Left kidney (tissue), 2 donors: ENCODE data around the gene SCUBE2. TPM values are rescaled to one million over a fixed set of nuclear protein-coding genes. Genes with fewer than 3 reads are reported as not detected.
"Not testable (repeated sequence)": the region's sequence is repeated elsewhere in the genome, so short reads cannot be mapped to it uniquely, and the experiment has no call there.

Source experiments
- DNase-seq: peaks from one replicate; pipeline ENCODE4 v3.0.0-alpha.2; 2013
- polyA plus RNA-seq: library from polyadenylated mRNA; unstranded; fragments of 120-200 nt; gene quantifications from one replicate; pipeline ENCODE4 v1.2.1, GENCODE V29; 2013; ENCODE audit not compliant: insufficient read length

SCUBE2 gene
- polyA plus RNA-seq, 1 donor: 6.8 TPM

DNA sequence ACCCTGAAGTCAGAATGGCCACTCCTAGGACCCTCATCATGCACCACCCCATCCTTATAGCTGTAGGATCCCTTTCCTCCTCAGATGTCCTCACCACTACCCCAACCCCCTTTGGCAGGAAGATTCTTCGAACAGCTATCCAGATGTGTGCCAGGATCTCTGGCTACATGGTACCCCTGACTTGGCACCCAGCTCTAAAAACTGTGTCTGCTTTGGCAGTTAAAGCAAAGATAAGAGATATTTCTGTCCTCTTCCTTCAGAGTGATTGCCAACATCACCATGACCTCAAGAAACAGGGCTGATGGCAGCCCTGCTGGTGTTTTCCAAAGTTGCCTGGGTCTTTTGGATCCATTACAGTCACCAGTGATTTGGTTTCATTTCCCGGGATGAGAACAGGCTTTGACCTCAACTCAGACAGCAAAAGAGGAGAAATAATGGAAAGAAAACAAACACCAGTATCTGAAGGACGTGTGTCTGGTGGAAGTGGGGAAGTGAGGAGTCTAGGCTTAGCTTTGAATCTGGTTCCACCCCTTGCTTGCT is 83.3 kb downstream of the SCUBE2 start:
- DNase-seq: no peak

DNA sequence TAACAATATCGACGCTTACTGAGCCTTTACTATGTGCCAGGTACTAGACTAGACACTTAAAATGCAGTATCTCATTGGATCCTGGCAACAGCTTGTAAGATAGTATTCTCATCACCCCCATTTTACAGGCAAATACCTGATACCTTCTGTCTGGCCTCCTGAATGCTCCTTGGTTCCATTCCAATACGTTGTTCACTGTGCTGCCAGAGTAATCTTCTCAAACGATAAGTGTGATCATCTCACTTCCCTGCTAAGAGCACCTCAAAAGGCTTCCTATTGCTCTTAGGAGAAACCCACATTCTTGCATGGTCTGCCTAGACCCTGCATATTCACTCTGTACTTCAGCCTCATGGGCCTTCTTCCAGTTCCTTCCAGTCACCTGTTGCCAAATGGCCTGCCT is 86.3 kb downstream of the SCUBE2 start:
- DNase-seq: no peak

DNA sequence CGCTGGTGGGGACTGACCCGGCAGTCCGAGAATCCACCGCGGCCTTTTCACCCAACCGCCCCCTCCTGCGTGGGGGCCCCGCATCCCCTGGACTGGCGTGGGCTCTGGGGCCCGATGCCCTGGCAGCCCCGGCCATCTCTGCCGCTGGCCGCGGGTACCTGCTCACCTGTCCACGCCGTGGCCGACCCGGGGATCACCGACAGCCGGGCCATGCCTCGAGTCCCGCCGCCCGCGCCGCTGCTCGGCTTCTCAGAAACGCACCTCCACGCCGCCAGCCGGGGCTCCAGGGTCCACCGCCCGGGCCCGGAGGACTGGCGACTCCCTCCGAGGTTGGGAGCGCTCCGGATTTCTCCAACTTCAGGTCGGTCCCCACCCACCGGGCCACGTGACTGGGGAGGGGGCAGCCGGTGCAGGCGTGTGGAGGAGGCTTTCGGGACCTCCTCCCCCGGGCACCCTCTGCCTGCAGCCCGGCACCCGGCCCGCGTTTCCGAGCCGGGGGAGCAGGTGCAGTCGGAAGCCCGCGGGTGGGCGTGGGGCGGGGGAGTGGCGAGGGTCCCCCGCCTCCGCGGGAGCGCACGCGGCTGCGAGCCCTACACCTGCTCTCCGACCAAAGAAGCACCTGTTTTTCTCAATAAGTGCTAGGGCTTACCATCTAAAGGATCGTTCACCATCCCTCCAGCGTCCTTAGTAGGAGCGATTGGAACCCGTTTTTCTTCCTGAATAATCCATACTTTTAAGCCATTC is 87.0 kb downstream of the SCUBE2 start:
- DNase-seq: peak; percentile 35

DNA sequence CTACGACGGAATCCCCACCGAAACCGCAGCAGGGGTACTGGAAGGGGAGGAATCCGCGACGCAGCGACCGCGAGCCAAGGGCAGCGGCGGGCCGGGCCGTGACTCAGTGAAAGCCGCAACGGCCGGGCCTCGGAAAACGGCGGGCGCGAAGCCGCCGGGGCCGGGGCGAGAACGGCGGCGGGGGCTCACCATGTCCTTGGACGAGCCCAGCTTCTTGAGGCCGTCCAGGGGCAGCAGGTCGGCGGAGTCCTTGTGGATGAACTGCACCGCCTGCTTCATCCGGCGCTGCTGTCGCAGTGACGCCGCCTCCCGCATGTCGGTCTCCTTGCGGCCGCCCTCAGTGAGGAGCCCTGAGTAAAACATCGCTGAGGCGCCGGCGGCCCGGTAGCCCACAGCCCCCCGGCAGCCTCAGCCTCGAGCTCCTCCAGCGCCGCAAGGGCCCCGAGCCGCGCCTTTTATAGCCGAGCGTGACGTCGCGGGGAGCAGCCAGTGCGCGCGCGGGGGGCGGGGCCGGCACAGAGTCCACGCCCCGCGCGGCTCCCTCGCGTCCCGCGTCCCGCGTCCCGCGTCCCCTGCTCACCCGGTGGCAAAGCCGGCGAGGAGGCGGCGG is 87.7 kb downstream of the SCUBE2 start, which contains the start of gene NRIP3:
Gene NRIP3 (minus strand): TSS at position 429 of the 610 bp plus-strand sequence. CDS start 66 bp downstream, at position 363.
- DNase-seq: peak; percentile 62

DNA sequence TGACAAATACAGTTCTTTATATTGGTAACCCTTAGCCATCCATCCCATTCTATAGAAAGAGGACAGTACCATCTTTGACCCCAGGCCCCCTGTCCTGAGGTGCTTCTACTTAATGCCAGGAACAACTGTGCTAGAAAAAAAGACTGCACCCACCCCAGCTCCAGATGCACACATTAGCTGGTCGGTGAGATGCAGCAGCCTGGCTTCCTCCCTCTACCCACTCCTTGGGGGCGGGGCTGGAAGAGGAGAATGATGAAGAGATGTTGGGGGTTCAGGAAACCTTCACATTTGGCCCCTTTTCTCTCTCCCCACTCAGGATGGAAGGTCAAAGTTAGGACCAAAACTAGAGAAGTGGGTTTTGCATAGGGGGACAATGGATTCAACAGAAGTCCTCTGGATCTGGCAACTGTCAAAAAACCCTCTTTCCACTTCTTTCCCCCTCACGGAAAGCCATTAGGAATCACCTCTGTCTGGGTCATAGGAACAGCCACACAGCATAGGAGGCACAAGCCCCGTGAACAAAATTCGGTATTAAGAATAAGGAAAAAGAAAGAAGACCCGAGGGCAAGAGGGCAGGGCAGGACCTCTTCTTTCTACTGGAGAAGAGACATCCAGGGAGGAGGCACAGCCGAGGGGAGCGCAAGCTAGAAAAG is 88.4 kb downstream of the SCUBE2 start:
- DNase-seq: no peak

DNA sequence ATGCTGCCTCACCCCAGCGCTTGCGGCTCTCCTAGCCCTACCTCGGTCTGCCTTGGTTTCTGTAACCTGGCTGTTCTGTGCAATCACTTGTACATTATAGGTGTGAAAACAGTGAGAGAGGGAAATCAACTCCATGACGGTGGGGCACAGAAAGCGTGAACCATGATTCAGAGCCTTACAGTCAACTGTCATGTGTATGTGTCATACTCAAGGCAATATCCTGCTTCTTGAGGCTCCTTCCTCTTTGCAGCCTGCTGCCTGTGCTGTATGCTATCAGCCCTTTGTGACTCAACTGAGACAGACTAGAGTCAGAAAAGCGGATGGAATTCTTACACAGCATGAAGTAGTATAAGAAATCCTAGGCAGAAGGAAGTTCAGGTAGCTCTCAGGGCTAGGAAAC is 89.7 kb downstream of the SCUBE2 start:
- DNase-seq: no peak

DNA sequence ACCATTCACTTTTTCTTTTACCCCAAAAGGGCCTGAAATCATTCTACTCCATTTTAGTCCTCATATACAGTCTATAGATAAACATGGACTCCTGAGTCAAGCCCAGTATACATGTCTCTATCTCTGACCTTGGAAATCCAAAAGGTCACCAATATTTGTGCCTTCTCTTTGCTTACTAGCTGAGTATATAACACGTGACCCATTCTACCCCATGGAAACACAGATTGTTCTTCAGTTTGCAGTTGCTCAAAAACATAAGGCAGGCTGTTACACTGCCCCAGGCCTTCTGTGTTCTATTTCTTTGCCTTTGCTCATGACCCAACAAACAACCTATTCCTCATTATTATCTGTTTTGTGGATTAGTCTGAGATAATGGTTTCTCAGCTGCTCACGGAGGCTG is 93.4 kb downstream of the SCUBE2 start:
- no peak for DNase-seq

DNA sequence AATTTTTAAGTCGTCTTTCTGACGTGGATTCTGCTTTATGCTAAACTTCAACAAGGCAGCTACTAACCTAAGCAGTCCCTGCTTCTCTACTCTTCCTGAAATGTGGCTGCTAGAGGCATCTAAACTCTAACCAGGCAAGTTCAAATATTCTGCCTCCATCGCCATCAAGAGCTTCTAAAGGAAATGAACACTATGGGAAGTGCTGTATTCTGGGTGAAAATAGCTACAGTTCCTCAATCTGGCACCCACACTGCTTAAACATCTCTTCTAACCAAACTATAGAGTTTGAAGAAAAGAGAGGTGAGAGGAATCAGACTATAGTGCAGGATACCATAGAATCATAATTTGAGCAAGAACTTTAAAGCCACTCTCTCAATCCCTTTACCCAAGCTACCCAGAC is 93.9 kb downstream of the SCUBE2 start:
- DNase-seq: no peak

DNA sequence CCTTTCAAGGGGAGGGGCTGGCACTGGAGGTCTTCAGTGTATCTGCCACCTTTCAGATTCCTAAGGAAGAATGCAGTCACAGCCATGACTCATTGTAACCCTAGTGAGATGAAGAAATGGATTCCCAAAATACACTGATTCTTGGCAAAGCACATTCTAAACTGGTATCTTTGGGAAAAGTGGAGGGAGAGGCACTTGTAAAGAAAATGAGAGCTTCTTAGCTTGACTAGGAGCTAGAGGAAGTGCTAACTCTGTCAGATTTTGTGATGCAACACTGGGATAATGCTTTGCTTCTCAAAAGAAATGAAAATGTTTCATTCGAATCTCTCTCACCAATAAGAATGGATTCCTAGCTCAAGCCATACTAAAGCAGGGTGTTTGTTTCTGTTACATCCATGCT is 101.9 kb downstream of the SCUBE2 start:
- DNase-seq: no peak

DNA sequence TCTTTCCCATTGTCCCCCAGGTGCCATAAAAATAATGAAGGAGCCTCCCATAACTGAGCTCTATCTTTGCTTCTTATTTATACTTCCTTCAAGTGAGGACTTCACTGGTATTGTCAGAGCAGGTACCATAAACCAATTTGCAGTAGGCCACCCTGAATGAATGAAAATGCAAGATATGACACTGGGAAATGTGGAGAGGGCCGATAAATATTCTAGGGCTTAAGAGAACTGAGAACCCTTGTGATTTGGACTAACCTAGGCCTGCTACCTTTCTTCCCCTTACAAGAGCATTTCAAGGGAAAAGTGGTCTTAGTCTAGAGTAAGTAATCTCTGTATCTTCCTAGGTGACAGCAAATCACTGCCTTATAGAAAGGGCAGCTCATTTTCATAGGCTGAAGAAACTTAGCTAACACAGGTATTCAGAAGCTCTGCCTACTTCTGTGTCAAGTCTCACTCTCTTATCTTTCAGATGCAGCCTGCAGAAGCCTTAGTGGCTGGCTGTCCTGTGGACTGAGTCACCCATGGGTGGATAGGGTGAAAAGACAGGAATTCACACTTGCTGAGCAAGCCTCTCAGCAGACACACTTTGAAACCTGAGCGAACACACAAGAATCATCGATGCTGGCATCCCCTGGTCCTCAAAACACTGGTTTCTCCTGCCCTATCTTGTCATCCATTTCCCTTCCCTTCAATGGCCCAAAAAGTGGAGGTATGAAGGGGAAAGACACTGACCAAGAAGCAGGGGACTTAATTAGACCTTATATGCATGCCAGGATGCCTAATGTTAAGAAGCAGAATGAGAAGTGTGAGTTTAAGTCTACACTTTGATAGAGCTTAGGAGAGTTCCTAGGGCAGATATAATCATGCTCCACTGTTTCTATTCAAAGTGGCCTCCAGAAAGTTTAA is 102.8 kb downstream of the SCUBE2 start:
- DNase-seq: no peak

DNA sequence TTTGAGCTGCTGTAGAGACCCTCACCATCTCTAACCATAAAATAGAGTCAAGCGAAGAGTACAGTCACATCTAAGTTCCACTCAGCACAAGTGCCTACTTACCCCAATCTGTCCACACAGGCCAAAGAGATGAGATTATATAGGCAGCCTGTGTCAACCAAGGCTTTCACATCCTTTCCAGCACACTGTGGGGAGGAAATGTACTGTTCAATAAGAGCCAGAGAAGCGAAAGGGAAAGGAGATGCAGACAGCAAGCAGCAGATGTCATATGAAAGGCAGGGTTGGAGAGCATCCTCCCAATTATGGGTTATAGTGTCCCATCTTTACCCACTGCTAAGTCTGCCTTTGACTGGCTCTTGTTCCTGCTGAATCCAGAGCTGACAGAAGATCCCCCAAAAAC is 104.0 kb downstream of the SCUBE2 start:
- DNase-seq: no peak

DNA sequence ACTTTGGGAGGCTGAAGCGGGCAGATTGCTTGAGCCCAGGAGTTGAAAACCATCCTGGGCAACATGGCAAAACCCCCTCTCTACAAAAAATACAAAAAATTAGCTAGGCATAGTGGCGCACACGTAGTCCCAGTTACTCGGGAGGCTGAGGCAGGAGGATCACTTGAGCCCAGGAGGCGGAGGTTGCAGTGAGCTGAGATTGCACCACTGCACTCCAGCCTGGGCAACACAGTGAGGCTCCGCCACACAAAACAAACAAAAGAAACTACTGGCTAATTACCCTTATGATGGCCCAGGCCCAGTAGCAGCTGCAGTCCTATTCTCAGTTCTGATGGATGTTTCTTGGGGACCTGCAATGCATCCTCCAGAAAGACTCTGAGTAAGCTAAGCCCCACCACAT is 104.6 kb downstream of the SCUBE2 start:
- not testable (repeated sequence) for DNase-seq

DNA sequence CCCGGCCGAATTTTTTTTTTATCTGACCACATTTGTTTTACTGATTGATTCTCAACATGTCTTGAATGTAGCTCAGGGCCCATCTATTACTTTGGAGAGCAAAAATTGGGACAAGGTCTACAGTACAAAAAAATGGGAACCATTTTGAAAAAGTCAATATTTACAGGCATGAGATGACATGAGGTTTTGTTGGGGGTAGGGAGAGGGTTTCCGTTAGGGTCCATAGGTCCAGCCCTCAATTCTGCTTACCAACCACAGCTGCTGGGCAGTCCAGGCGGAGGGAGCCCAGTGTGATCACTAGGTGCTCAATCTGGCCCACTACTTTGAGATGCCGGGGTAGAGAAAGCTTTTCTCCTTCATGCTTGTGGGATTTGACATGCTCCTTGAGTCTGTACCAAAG is 105.9 kb downstream of the SCUBE2 start:
- DNase-seq: no peak

DNA sequence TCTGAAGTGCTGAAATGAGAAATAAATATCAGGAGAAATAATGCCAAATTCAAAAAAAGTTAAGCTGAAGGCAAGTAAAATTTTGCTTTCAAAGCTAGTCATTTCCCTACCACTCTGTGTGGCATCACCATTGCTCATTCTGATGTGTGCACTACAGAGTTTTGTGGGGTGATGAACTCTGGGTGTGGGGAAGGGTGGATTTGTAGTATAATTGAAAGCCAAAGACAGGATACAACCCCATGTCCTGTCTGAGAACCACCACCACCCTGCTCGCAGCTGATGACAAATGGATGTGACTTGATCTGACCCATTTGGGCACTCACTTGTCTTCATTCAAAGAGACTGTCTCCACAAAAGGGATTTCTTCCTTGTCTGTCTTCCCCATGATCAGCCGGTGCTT is 107.8 kb downstream of the SCUBE2 start:
- DNase-seq: no peak

DNA sequence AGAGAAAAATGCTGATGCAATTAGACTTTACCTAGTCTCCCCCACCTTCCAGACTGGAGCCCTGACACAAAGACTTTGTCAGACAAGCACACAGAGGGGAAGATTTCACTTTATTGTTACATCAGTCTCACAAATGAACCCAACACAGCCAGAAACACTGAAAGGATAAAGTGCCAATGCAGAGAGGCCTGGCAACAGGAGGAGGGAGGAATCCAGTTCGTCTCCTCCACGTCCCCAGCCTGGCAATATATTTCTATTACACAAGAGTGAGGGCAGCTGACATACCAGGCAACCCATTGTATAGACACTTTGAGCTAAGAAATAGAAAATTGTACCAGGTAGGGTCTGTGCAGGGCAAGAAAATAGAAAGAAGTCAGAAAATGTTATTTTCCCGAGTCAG is 110.9 kb downstream of the SCUBE2 start:
- DNase-seq: no peak

DNA sequence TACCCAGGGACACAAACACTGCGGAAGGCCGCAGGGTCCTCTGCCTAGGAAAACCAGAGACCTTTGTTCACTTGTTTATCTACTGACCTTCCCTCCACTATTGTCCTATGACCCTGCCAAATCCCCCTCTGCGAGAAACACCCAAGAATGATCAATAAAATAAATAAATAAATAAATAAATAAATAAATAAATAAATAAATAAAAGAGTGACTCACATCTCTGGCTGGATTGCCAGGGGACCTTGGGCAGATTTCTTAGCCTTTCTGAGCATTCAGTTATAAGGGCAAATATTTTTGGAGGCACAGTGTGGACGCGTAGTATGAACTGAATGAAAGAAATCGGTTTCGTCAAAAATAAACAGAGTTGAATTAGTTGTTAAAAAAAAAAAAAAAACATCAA is 112.0 kb downstream of the SCUBE2 start:
- DNase-seq: not testable (repeated sequence)

DNA sequence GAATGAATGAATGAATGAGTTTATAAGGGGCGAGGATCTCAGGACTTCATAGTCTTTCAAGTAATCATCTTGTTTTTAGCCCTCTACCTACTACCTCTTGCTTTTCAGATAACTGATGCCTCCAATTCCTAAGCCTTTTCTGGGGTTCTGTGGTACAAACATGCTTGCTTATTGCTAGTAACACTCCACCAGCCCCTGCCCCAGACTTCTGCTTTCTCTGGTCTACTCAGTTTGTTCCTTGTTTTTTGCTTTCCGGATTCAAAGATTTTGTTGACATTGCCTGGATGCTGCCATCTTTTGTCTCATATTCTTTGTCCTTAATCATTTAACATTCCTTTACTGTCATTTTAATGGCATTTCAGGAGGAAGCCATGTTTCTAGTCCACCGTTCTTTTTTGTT is 118.3 kb downstream of the SCUBE2 start:
- DNase-seq: no peak

DNA sequence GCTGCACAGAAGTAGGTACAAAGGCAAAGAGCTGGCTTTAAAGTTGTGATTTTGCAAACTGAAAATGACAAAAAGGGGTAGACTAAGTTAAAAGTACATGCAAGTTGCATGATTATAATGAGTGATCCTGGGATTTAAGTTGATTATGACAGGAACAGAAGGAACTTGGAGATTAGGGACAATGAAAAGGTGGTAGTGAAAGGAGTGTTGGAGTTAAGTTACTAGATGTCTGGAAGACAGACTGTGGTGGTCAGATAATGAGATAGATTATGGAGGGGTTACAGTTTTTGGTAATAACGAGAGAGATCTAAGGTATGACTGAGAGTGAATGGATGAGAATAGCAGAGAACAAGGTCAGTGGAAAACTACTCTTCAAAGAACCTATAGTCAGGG is 119.5 kb downstream of the SCUBE2 start:
- no peak for DNase-seq

DNA sequence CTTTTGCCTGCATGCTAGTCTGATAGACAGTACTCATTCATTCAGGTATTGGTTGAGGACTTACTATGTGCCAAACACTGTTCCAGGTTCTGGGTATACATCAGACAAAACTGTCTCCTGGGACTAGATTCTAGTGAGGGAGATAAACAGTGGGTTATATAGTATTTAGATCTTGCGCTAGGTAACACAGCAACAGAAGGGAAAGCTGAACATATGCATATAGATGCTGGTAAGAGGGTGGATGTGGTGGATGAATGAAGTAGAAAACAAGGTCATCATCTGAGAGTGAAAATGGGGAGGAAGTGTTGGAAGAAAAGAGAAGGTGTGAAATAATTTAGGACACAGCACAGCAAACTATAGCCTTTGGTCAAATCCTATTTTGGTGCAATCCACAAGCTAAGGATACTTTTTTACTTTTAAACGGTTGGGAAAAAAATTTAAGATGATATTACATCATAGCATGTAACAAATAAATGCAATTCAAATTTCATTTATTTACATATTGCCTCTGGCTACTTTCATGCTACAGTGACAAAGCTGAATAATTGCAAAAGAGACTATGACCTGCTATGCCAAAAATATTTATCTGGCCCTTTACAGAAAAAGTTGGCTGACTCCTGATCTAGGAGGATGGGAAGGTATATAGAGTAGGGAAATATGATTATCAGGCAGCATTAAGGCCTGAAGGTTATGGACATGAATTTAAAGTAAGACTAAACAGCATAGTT is 120.0 kb downstream of the SCUBE2 start:
- no peak for DNase-seq
